Activated naive CD8-positive, alpha-beta T cell treated with anti-CD3 and anti-CD28 coated beads, Interleukin-2, amount 50 U/mL, for 24 hours (primary cell): ENCODE results near the gene ATP9A.
A peak's percentile ranks its signal among the peaks of the same experiment; 100 is the strongest.
"Not testable (repeated sequence)": the region's sequence is repeated elsewhere in the genome, so short reads cannot be mapped to it uniquely, and the experiment has no call there.

ENCODE experiments used
- ATAC-seq: fragments of 150-1000 bp; cut with Tn5 transposase; one replicate; pipeline ENCODE4 v1.10.0; 2021
- DNase-seq: peaks from one replicate; pipeline ENCODE4 v3.0.0; 2021
- H3K27ac Mint-ChIP-seq: one replicate; pipeline ENCODE4 v1.8.0; 2021; ENCODE audit warnings: mild to moderate bottlenecking, mixed read lengths
- H3K27me3 Mint-ChIP-seq: one replicate; pipeline ENCODE4 v1.8.0; 2021; ENCODE audit warnings: mixed read lengths
- H3K36me3 Mint-ChIP-seq: one replicate; pipeline ENCODE4 v1.8.0; 2021; ENCODE audit warnings: low read depth, mixed read lengths
- H3K4me1 Mint-ChIP-seq: one replicate; pipeline ENCODE4 v1.8.0; 2021; ENCODE audit warnings: mixed read lengths
- H3K4me3 Mint-ChIP-seq: one replicate; pipeline ENCODE4 v1.8.0; 2021; ENCODE audit warnings: mild to moderate bottlenecking, moderate library complexity, mixed read lengths
- H3K9me3 Mint-ChIP-seq: one replicate; pipeline ENCODE4 v1.8.0; 2021; ENCODE audit warnings: mixed read lengths

ATP9A gene

GRCh38 chr20:51800872-51801121, 32.6 kb upstream of the ATP9A start:
- peaks cover 61% of the 10 kb centered on the region for H3K27me3 Mint-ChIP-seq
- ATAC-seq (no peak), DNase-seq (no peak)
- no peaks in the 10 kb centered on the region for H3K9me3 Mint-ChIP-seq
- no peak overlapping the region for H3K27ac Mint-ChIP-seq
- no peaks in the 10 kb centered on the region for H3K36me3 Mint-ChIP-seq
- H3K4me3 Mint-ChIP-seq = peak overlapping the region; percentile 73
- peaks cover 10% of the 10 kb centered on the region for H3K4me1 Mint-ChIP-seq

DNA sequence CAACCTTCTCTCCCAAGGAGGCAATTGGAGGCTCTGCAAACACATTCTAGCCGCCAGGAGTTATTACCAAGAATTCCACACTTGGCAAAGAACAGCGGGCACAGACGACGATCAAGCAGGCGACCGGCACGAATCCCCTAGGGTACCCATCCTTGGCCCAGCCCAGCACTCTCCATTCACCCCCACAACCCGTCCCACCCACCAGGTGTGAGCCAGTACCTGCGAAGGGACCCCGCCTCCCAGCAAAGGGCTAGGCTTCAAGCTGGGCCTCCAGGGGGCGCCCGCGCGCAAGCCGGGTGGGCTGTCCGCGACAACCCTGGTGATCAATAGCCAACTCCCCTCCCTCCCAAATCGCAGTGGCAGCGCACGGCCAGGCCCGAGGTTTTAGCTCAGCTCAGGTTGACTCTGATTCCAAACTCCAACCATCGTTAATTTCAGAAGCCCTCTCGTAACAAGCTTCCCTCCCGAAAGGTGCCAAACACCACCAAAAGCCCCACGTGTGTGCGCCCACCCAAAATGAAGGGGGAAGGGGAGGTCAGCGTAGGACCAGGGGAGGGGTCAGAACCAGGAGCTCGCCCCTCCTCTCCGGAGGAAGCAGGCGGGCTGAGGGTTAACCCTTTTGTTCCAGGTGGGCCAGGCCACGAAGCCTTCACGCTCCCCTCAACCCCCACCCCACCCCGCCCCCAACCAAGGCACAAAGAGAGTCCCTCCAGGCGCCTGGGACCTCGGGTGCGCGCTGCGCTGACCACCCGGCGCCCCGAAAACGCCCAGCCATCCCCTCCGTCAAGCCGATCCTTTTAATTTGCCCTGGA, 32.1 kb upstream of the ATP9A start:
- DNase-seq = peak; percentile 83
- no peak overlapping the region for H3K27ac Mint-ChIP-seq
- ATAC-seq = peak; percentile 72

GRCh38 chr20:51799401-51799860, 31.2 kb upstream of the ATP9A start:
- Mint-ChIP-seq H3K27me3 (peaks cover 57% of the 10 kb centered on the region), H3K36me3 (no peaks in the 10 kb centered on the region), H3K4me3 (no peak overlapping the region), H3K9me3 (no peaks in the 10 kb centered on the region), H3K27ac (no peak overlapping the region), H3K4me1 (peaks cover 10% of the 10 kb centered on the region)
- no peak for DNase-seq
- ATAC-seq = no peak

More for the DNA sequence above, 32.1 kb upstream of the ATP9A start:
- H3K36me3 Mint-ChIP-seq = no peaks in the 10 kb centered on the region
- H3K4me3 Mint-ChIP-seq = peak overlapping the region; percentile 73
- peaks cover 61% of the 10 kb centered on the region for H3K27me3 Mint-ChIP-seq
- H3K9me3 Mint-ChIP-seq = no peaks in the 10 kb centered on the region
- peaks cover 10% of the 10 kb centered on the region for H3K4me1 Mint-ChIP-seq

- Mint-ChIP-seq H3K27ac (no peak overlapping the region), H3K9me3 (no peaks in the 10 kb centered on the region), H3K27me3 (peaks cover 47% of the 10 kb centered on the region), H3K4me1 (peaks cover 10% of the 10 kb centered on the region), H3K36me3 (no peaks in the 10 kb centered on the region), H3K4me3 (no peak overlapping the region)
- no peak for DNase-seq
- ATAC-seq = no peak
Observed at GRCh38 chr20:51797357-51798025, 29.3 kb upstream of the ATP9A start.

GRCh38 chr20:51796340-51796739, 28.1 kb upstream of the ATP9A start:
- Mint-ChIP-seq H3K27me3 (peaks cover 41% of the 10 kb centered on the region), H3K9me3 (no peaks in the 10 kb centered on the region)

DNA sequence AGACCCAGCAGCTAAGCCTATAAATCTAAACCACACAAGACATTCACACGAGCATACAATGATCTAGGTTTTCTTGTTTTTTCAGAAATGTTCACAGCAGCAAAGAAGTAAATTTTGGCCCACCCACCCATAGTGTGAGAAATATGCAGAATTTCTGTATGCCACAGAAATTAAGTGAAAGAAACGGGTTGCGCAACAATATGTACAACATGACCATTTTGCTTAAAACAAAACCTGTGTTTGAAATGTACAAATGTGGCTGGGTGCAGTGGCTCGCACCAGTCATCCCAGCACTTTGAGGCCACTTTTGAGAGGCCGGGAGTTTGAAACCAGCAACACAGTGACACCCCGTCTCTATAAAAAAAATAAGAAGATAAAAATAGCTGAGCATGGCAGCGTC, 24.8 kb upstream of the ATP9A start:
- H3K27ac Mint-ChIP-seq = no peak overlapping the region
- no peaks in the 10 kb centered on the region for H3K4me1 Mint-ChIP-seq
- no peaks in the 10 kb centered on the region for H3K36me3 Mint-ChIP-seq
- no peak overlapping the region for H3K4me3 Mint-ChIP-seq
- ATAC-seq (no peak), DNase-seq (no peak)
- H3K27me3 Mint-ChIP-seq = peaks cover 11% of the 10 kb centered on the region
- no peaks in the 10 kb centered on the region for H3K9me3 Mint-ChIP-seq

More at GRCh38 chr20:51796340-51796739, 28.1 kb upstream of the ATP9A start:
- H3K4me1 Mint-ChIP-seq = peaks cover 9% of the 10 kb centered on the region
- no peak for DNase-seq
- H3K4me3 Mint-ChIP-seq = no peak overlapping the region
- no peak overlapping the region for H3K27ac Mint-ChIP-seq
- H3K36me3 Mint-ChIP-seq = no peaks in the 10 kb centered on the region
- ATAC-seq = no peak

DNA sequence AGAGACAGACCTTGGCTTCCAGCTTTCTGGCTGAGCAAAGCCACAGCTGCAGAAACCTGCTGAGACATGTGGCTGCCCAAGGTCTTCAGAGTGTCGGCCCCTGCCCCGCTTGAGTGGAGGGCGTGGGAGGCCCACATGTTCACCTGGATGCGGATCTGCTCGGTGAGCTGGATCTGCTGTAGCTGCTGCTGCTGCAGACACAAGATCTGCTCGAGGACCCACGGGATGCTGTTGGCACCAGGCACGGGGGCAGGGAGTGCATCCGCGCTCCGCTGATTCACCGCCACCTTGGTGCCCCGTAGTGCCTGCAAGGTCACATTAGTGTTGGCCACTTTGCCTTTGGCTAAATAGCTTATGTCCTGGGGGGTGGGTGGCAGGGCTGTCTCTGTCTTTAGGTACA, 23.4 kb upstream of the ATP9A start:
- Mint-ChIP-seq H3K27ac (no peak overlapping the region), H3K4me3 (no peak overlapping the region), H3K9me3 (no peaks in the 10 kb centered on the region), H3K36me3 (no peaks in the 10 kb centered on the region), H3K27me3 (peaks cover 4% of the 10 kb centered on the region), H3K4me1 (no peaks in the 10 kb centered on the region)
- DNase-seq = no peak
- ATAC-seq = no peak

- no peak for ATAC-seq
- H3K27ac Mint-ChIP-seq = no peak overlapping the region
- H3K4me1 Mint-ChIP-seq = no peaks in the 10 kb centered on the region
- H3K36me3 Mint-ChIP-seq = no peaks in the 10 kb centered on the region
- H3K4me3 Mint-ChIP-seq = no peak overlapping the region
- peaks cover 2% of the 10 kb centered on the region for H3K27me3 Mint-ChIP-seq
- no peak for DNase-seq
- H3K9me3 Mint-ChIP-seq = no peaks in the 10 kb centered on the region
Observed at GRCh38 chr20:51790256-51790655, 22.1 kb upstream of the ATP9A start.

DNA sequence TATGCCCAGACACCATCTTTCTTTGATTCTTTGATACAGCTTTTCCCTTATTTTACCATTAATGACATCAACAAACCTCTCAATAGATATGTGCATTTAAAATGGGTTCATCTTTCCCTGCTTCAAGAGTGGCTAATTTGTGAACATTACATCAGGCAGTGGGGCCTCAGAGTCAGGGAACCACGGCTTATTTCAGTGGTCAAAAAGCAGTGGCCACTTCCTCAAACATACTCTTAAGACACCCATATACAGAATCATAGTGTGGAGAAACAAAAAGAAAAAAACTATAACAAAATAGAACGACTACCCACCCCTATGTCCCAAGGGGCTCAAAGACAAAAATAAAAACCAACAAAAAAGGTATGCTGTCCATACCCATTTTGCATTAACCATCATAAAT, 21.2 kb upstream of the ATP9A start:
- Mint-ChIP-seq H3K4me3 (no peak overlapping the region), H3K27ac (no peak overlapping the region), H3K9me3 (no peaks in the 10 kb centered on the region), H3K4me1 (no peaks in the 10 kb centered on the region), H3K36me3 (no peaks in the 10 kb centered on the region), H3K27me3 (peaks cover 2% of the 10 kb centered on the region)
- no peak for DNase-seq
- no peak for ATAC-seq

DNA sequence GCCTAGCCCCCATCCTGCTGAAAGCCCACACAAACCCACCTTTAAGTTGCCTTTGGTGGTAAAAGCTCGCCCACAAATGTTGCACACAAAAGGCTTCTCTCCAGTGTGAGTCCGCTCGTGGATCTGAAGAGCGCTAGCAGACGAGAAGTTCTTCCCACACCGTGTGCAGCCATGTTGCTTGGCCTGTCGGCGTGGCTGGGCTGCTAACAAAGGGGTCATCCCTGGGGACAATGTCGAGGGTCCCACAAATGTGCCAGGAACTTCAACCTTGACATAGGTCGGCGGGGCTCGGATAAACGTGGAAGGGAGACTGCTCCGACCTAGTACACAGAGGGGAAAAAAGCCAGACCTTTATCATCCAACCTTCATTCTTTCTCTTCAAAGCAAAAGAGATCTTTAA, 20.6 kb upstream of the ATP9A start:
- H3K36me3 Mint-ChIP-seq = no peaks in the 10 kb centered on the region
- no peaks in the 10 kb centered on the region for H3K9me3 Mint-ChIP-seq

GRCh38 chr20:51784299-51784698, 16.1 kb upstream of the ATP9A start:
- no peaks in the 10 kb centered on the region for H3K36me3 Mint-ChIP-seq
- no peaks in the 10 kb centered on the region for H3K27me3 Mint-ChIP-seq
- no peaks in the 10 kb centered on the region for H3K4me1 Mint-ChIP-seq
- ATAC-seq = no peak
- no peaks in the 10 kb centered on the region for H3K9me3 Mint-ChIP-seq
- no peak overlapping the region for H3K4me3 Mint-ChIP-seq
- DNase-seq = no peak
- H3K27ac Mint-ChIP-seq = no peak overlapping the region

More for the DNA sequence above, 20.6 kb upstream of the ATP9A start:
- DNase-seq (no peak), ATAC-seq (no peak)
- no peak overlapping the region for H3K27ac Mint-ChIP-seq
- H3K4me3 Mint-ChIP-seq = no peak overlapping the region
- peaks cover 2% of the 10 kb centered on the region for H3K27me3 Mint-ChIP-seq
- no peaks in the 10 kb centered on the region for H3K4me1 Mint-ChIP-seq

- DNase-seq, H3K27ac Mint-ChIP-seq, H3K36me3 Mint-ChIP-seq, H3K4me1 Mint-ChIP-seq, H3K9me3 Mint-ChIP-seq, ATAC-seq, H3K4me3 Mint-ChIP-seq, H3K27me3 Mint-ChIP-seq: not testable (repeated sequence)
Observed at GRCh38 chr20:51778229-51778759, 10.1 kb upstream of the ATP9A start.

DNA sequence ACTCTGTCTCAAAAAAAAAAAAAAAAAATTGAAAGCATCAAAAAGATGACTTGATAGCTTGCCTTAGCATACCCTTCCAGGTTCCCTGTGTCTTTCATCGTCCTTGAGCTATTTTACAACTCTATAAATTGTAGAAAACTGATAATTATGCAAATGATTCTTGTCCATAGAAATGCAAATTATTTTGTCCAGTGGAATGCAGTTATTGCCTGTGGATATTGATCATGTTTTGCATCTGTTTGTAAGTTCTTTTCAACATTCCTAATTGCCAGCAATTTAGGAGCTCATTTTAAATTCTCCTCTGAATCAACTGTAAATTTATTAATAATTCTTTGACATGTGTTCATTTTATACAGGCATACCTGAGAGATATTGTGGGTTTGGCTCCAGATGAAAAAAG, 7.1 kb upstream of the ATP9A start:
- no peak overlapping the region for H3K27ac Mint-ChIP-seq
- H3K27me3 Mint-ChIP-seq = peaks cover 8% of the 10 kb centered on the region
- peaks cover 7% of the 10 kb centered on the region for H3K9me3 Mint-ChIP-seq
- ATAC-seq = no peak
- no peaks in the 10 kb centered on the region for H3K36me3 Mint-ChIP-seq
- no peaks in the 10 kb centered on the region for H3K4me1 Mint-ChIP-seq
- DNase-seq = no peak
- H3K4me3 Mint-ChIP-seq = no peak overlapping the region

- Mint-ChIP-seq H3K4me1 (peaks cover 9% of the 10 kb centered on the region), H3K27ac (no peak overlapping the region), H3K27me3 (peaks cover 25% of the 10 kb centered on the region), H3K36me3 (peaks cover 2% of the 10 kb centered on the region), H3K4me3 (no peak overlapping the region), H3K9me3 (no peaks in the 10 kb centered on the region)
- ATAC-seq (no peak), DNase-seq (no peak)
Observed at GRCh38 chr20:51772236-51772635, 4.0 kb upstream of the ATP9A start.

DNA sequence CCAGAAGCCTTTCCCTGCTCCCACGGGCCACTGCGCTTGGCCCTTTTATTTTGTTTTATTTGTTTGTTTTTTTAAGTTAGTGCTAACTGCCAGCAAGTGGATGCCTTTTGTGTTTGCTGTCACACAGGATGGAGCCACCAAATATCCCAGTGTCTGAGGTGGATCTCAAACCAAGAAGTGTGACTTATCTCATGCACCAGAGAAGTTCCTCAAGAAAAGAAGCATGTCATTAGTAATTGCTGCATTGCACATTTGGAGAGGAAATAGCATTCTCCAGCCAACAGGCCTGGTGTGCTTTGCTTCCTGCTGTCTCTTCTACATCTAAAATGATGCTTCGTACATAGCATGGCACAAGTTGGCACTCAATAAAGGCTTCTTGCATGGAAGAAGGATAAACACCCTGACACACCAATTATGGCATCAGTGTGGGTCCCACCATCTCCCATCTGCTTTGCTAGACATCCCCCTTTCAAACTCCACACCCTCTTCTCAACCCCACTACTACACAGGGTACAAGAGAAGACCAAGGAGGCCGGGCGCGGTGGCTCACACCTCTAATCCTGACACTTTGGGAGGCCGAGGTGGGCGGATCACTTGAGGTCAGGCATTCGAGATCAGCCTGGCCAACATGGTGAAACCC, 1.9 kb upstream of the ATP9A start:
- Mint-ChIP-seq H3K4me1 (peaks cover 9% of the 10 kb centered on the region), H3K27me3 (peaks cover 36% of the 10 kb centered on the region), H3K4me3 (no peak overlapping the region), H3K36me3 (peaks cover 2% of the 10 kb centered on the region), H3K9me3 (no peaks in the 10 kb centered on the region), H3K27ac (no peak overlapping the region)
- ATAC-seq = no peak
- no peak for DNase-seq
